SH-SY5Y (cell line): ENCODE results near the gene PITPNM3.

Experiments used
- GATA2 ChIP-seq: IDR thresholded peaks from 2 replicates; pipeline ENCODE4 v1.6.1; 2011; ENCODE audit warnings: mild to moderate bottlenecking, low read depth, low read length
- GATA3 ChIP-seq: IDR thresholded peaks from 2 replicates; pipeline ENCODE4 v1.6.1; 2011; ENCODE audit warnings: low read depth, mild to moderate bottlenecking, low read length, moderate library complexity

GRCh38 chr17:6602141-6602540 lies 45.8 kb upstream of the PITPNM3 start:
- TF ChIP-seq GATA3 (no peak), GATA2 (no peak)
